Activated CD8-positive, alpha-beta T cell treated with anti-CD3 and anti-CD28 coated beads for 36 hours (primary cell): Measurements from ENCODE around the gene DIAPH3. TPM values are rescaled to one million over a fixed set of nuclear protein-coding genes. Genes with fewer than 3 reads are reported as not detected.

Experiments used
- ATAC-seq: fragments of 200-7000 bp; cut with Tn5 transposase; one replicate; pipeline ENCODE4 v1.10.0; 2021; ENCODE audit warnings: mild to moderate bottlenecking, moderate library complexity
- CTCF ChIA-PET: fragments of 350-600 bp; sonication (Branson Sonifier 250); formaldehyde crosslinking; loops from one replicate; lab custom pipeline; 2021; ENCODE audit warnings: antibody characterized with exemption; lab: Charles Lee
- POLR2A ChIA-PET: fragments of 350-600 bp; sonication (Branson Sonifier 250); formaldehyde crosslinking; loops from one replicate; lab custom pipeline; 2021; ENCODE audit warnings: antibody characterized with exemption; lab: Charles Lee
- DNase-seq: peaks from one replicate; pipeline ENCODE4 v3.0.0-alpha.2; 2020
- H3K27ac Mint-ChIP-seq: one replicate; pipeline ENCODE4 v1.8.0; 2021; ENCODE audit warnings: mild to moderate bottlenecking, mixed read lengths
- H3K27me3 Mint-ChIP-seq: one replicate; pipeline ENCODE4 v1.8.0; 2021; ENCODE audit warnings: mixed read lengths
- H3K36me3 Mint-ChIP-seq: one replicate; pipeline ENCODE4 v1.8.0; 2021; ENCODE audit warnings: low read depth, mixed read lengths
- H3K4me1 Mint-ChIP-seq: one replicate; pipeline ENCODE4 v1.8.0; 2021; ENCODE audit warnings: low read depth, mixed read lengths
- H3K4me3 Mint-ChIP-seq: one replicate; pipeline ENCODE4 v1.8.0; 2021; ENCODE audit warnings: mild to moderate bottlenecking, moderate library complexity, mixed read lengths
- H3K9me3 Mint-ChIP-seq: one replicate; pipeline ENCODE4 v1.8.0; 2021; ENCODE audit warnings: mixed read lengths
- intact Hi-C: fragments of 100-400 bp; cut with micrococcal nuclease; formaldehyde crosslinking; loops from one replicate; pipeline ENCODE4 v1.10.0; 2022
- total RNA-seq, 2 experiments: library from RNA; stranded (reverse); gene quantifications; one replicate each; pipeline ENCODE4 v1.2.3, GENCODE V29; 2021
- TF ChIP-seq, protein P1 (sequence below): fragments of 200-600 bp; IDR thresholded peaks from one replicate; pipeline ENCODE4 v1.8.0; 2022; ENCODE audit warnings: antibody characterized with exemption, mild to moderate bottlenecking

Gene DIAPH3
- total RNA-seq, 2 experiments from 2014 or later: 23.0 to 25.4 TPM

DNA sequence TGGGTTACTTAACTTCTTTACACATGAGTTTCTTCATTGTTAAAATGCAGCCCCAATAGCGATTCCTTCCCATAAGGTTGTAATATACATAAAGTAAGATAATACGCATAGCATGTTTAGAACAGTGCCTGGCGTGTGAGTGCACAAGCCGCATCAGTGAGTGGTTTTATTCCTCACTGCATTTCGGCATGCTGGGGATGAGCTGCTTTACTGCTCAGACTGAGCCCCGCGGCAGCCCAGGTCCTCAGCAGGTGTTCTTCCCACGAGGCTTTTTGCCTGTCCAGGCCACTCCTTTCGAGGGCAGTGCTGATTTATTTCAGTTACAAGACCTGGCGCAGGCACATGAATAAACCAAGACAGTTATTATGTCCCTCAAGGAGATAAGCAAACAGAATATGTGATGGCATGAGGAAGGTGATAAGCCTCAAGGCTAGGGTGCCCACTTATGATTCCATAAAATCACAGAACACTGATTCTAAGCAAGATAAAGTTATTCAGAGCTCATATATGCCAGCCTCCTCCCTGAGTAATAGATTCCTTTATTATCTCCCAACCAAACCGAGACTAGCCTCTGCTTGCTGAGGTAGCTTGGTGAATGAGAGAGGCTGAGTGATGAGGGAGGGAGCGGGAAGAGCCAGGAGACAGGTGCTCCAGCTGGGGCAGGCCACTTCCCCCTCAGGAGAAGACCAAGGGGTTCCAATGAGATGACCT lies 505.5 kb downstream of the DIAPH3 start:
- TF ChIP-seq, protein P1, sequence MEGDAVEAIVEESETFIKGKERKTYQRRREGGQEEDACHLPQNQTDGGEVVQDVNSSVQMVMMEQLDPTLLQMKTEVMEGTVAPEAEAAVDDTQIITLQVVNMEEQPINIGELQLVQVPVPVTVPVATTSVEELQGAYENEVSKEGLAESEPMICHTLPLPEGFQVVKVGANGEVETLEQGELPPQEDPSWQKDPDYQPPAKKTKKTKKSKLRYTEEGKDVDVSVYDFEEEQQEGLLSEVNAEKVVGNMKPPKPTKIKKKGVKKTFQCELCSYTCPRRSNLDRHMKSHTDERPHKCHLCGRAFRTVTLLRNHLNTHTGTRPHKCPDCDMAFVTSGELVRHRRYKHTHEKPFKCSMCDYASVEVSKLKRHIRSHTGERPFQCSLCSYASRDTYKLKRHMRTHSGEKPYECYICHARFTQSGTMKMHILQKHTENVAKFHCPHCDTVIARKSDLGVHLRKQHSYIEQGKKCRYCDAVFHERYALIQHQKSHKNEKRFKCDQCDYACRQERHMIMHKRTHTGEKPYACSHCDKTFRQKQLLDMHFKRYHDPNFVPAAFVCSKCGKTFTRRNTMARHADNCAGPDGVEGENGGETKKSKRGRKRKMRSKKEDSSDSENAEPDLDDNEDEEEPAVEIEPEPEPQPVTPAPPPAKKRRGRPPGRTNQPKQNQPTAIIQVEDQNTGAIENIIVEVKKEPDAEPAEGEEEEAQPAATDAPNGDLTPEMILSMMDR: no peak
- Mint-ChIP-seq H3K4me3 (no peak overlapping the region), H3K9me3 (no peaks in the 10 kb centered on the region), H3K4me1 (no peaks in the 10 kb centered on the region), H3K27ac (no peak overlapping the region), H3K27me3 (no peaks in the 10 kb centered on the region), H3K36me3 (no peaks in the 10 kb centered on the region)
- POLR2A ChIA-PET: interaction anchor here (0.6 kb wide), 1 partner anchor 146 kb away, joined by 3 read pairs; no protein-coding TSS in a partner anchor
- ATAC-seq (no peak), DNase-seq (no peak)
- intact Hi-C loops: no loop called here
- CTCF ChIA-PET: interaction anchor here (1.6 kb wide), 1 partner anchor 21 kb away, joined by 4 read pairs; no protein-coding TSS in a partner anchor

DNA sequence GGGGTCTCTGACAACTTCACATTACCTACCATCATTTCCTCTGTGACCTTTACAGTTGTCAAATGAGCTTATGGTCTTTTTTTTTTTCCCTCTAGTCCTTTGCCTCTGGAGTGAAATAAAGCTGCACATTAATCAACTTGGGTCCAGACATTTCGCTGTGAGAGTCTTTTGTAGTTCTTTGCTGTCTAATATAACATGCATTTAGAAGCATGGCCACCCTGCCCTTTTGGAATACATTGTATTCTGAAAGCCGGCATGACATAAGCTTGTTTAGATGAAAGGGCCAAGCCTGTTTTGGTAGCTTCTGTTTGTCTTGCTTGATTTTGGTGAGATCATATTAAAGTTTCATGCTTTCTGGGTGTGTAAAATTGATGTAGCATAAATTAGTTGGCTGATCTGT lies 509.8 kb downstream of the DIAPH3 start:
- Mint-ChIP-seq H3K9me3 (no peaks in the 10 kb centered on the region), H3K4me3 (no peak overlapping the region), H3K27ac (no peak overlapping the region), H3K4me1 (no peaks in the 10 kb centered on the region), H3K27me3 (no peaks in the 10 kb centered on the region), H3K36me3 (no peaks in the 10 kb centered on the region)
- CTCF ChIA-PET: interaction anchor here (1.2 kb wide), 1 partner anchor 263 kb away, joined by 3 read pairs; no protein-coding TSS in a partner anchor
- DNase-seq: no peak
- no peak for ATAC-seq
- TF ChIP-seq, protein P1: no peak
- intact Hi-C loops: no loop called here
- POLR2A ChIA-PET: no interaction called here

DNA sequence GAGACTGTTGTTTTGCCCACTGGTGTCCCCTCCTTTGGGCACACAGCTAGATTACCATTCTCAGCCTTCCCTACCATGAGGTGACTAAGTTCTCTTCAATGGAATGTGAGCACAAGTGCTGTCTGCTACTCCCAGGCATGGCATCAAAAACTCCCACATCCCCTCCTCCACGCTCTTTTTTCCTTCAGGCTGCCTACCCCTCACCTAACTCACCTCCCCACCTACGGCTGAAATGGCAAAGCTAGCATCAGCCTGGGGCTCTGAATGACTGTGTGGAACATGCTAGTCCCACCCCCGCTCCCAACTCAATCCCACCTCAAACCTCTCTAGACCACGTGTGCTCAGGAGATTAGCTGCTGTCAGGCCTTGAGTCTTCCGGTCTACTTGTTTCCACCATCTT lies 512.2 kb downstream of the DIAPH3 start:
- DNase-seq: no peak
- Mint-ChIP-seq H3K27ac (no peak overlapping the region), H3K9me3 (no peaks in the 10 kb centered on the region), H3K4me1 (no peaks in the 10 kb centered on the region), H3K36me3 (no peaks in the 10 kb centered on the region), H3K27me3 (no peaks in the 10 kb centered on the region), H3K4me3 (no peak overlapping the region)
- CTCF ChIA-PET: no interaction called here
- ATAC-seq: no peak
- POLR2A ChIA-PET: no interaction called here
- intact Hi-C loops: no loop called here
- TF ChIP-seq, protein P1: no peak

DNA sequence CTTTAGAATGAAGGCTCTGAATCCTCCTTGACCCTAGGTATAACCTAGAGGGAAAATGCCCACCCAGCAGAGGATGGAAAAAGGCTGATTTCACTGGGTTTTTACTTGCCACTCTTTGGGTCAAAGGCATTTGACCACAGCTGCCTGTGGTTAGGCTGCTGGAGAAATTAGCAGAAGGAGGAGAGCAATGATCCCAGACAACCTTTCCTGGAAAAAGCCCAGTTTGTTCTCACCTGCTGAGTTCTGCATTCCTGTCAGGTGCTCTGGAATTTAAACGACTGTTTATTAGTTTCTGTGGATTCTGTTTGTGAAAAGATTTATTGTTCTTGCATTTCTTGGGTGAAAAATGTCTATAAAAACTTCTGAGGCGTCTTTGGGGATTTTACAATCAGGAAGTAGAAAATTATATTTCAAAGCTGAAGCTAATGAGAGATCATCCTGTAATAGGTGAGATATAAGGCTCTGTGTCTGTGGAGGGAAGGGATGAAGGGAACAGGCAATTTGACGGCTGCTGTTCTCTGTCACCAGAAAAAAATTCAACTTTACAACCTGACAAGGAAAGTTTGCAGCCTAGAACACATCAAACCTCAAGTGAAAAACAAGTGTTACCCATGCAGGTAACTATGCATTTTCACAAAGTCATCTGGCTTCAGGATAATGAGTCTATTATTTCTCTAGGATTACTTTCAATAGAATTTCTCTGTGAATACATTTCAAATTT lies 519.7 kb downstream of the DIAPH3 start:
- Mint-ChIP-seq H3K9me3 (no peaks in the 10 kb centered on the region), H3K4me3 (no peak overlapping the region), H3K4me1 (no peaks in the 10 kb centered on the region), H3K27ac (no peak overlapping the region), H3K27me3 (no peaks in the 10 kb centered on the region), H3K36me3 (no peaks in the 10 kb centered on the region)
- no peak for ATAC-seq
- TF ChIP-seq, protein P1: no peak
- CTCF ChIA-PET: no interaction called here
- POLR2A ChIA-PET: no interaction called here
- no peak for DNase-seq
- intact Hi-C loops: no loop called here

DNA sequence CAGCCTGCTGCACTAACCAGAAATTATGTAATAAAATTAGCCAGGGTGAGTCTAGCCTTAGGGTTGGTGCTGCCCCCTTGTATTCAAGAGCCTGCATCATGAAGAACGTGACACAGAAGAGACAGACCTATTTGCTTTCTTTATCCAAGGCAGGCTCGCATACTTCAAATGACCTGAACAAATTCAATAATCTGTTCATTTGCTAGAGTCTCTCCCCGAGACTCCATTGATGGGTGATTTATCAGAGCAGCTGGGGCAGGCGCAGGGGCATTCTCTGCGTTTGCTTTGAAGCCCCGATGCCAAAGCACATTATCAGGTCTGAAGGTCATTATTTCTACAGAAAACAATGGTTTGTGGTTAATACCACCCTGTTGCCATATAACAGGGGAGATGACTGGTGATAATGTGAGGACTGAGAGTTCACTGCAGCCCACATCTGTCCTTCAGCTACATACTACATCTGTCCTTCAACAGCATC lies 520.3 kb downstream of the DIAPH3 start:
- no peaks in the 10 kb centered on the region for H3K4me1 Mint-ChIP-seq
- ChIA-PET CTCF (no interaction called here), POLR2A (no interaction called here)
- no peaks in the 10 kb centered on the region for H3K36me3 Mint-ChIP-seq
- H3K27ac Mint-ChIP-seq: no peak overlapping the region
- TF ChIP-seq, protein P1: no peak
- no peaks in the 10 kb centered on the region for H3K27me3 Mint-ChIP-seq
- intact Hi-C loops: no loop called here
- H3K4me3 Mint-ChIP-seq: no peak overlapping the region
- H3K9me3 Mint-ChIP-seq: no peaks in the 10 kb centered on the region
- no peak for ATAC-seq
- no peak for DNase-seq
